ENCODE measurements around the gene SGK1. TPM values are rescaled to one million over a fixed set of nuclear protein-coding genes. Genes with fewer than 3 reads are reported as not detected.

Gene SGK1
- total RNA-seq, 1 experiment from 2014 or later, result 23.2 TPM

- ATAC-seq, result no peak
Observed at GRCh38 chr6:134173366-134173725, 144.6 kb downstream of the SGK1 start.

More at GRCh38 chr6:134173366-134173725, 144.6 kb downstream of the SGK1 start:
- H3K4me1 Mint-ChIP-seq, result peaks cover 38% of the 10 kb centered on the region
- H3K27ac Mint-ChIP-seq, result no peak overlapping the region
- H3K36me3 Mint-ChIP-seq, result peaks cover 49% of the 10 kb centered on the region
- CTCF ChIA-PET, result interaction anchor here (0.5 to 1.6 kb wide), 12 partner anchors 17 to 1798 kb away, joined by 3 to 14 read pairs (median 4); no protein-coding TSS in a partner anchor
- no peak for TF ChIP-seq CTCF (IDR thresholded peaks at IDR 0.05)
- TF ChIP-seq IRF1 (CRISPR knock-in tag; IDR thresholded peaks at IDR 0.05), result no peak
- TF ChIP-seq ZNF138 (CRISPR knock-in tag; conservative IDR thresholded peaks at IDR 0.05), result no peak
- TF ChIP-seq ATF3 (CRISPR knock-in tag; conservative IDR thresholded peaks at IDR 0.05), result no peak
- no peak for TF ChIP-seq GRHL2 (CRISPR knock-in tag; IDR thresholded peaks at IDR 0.05; ENCODE audit: insufficient replicate concordance, severe bottlenecking)
- TF ChIP-seq SMAD4 (CRISPR knock-in tag; IDR thresholded peaks at IDR 0.05), result no peak
- no peak for TF ChIP-seq AFF4 (CRISPR knock-in tag; IDR thresholded peaks at IDR 0.05; ENCODE audit: borderline replicate concordance)
- no peak for TF ChIP-seq HMGXB4 (CRISPR knock-in tag; IDR thresholded peaks at IDR 0.05)
- H3K27me3 Mint-ChIP-seq (ENCODE audit: low read depth), result peaks cover 21% of the 10 kb centered on the region
- no peaks in the 10 kb centered on the region for H3K9me3 Mint-ChIP-seq
- POLR2A ChIA-PET, result interaction anchor here (1.1 kb wide), 1 partner anchor 881 kb away, joined by 4 read pairs; the partner anchor contains the start of gene HBS1L
- peak overlapping the region; percentile 94 for H3K4me3 Mint-ChIP-seq
- DNase-seq (ENCODE audit: low spot score), result no peak
